Measurements from ENCODE around the gene C14orf39. TPM values are rescaled to one million over a fixed set of nuclear protein-coding genes. Genes with fewer than 3 reads are reported as not detected.
"Not testable (repeated sequence)": the region's sequence is repeated elsewhere in the genome, so short reads cannot be mapped to it uniquely, and the experiment has no call there.

The C14orf39 gene
- total RNA-seq, 2 experiments from 2014 or later = not detected

DNA sequence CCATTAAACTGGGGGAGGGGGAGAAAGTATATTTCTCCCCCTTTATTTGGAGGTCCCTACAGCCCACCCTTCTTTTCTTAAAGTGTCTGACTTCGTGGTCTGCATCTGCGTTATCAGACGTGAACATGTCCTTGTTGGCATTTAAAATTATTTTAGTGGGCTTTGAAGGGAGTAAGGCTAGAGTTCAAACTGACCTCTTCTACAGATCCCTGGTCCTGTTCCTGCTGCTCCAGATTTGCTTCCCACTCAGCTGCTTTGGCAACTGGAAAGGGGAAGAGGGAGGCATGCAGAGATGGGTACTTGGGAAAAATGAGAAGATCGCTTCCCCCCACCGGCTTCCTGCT is 22.5 kb upstream of the C14orf39 start:
- H3K36me3 Mint-ChIP-seq = peaks cover 1% of the 10 kb centered on the region
- no peak for DNase-seq
- ATAC-seq = no peak
- H3K9me3 Mint-ChIP-seq (ENCODE audit: low read depth) = no peaks in the 10 kb centered on the region
- CTCF ChIA-PET = no interaction called here
- peaks cover 90% of the 10 kb centered on the region for H3K27me3 Mint-ChIP-seq
- peaks cover 4% of the 10 kb centered on the region for H3K4me1 Mint-ChIP-seq
- H3K4me3 Mint-ChIP-seq = no peak overlapping the region
- H3K27ac Mint-ChIP-seq = no peak overlapping the region

DNA sequence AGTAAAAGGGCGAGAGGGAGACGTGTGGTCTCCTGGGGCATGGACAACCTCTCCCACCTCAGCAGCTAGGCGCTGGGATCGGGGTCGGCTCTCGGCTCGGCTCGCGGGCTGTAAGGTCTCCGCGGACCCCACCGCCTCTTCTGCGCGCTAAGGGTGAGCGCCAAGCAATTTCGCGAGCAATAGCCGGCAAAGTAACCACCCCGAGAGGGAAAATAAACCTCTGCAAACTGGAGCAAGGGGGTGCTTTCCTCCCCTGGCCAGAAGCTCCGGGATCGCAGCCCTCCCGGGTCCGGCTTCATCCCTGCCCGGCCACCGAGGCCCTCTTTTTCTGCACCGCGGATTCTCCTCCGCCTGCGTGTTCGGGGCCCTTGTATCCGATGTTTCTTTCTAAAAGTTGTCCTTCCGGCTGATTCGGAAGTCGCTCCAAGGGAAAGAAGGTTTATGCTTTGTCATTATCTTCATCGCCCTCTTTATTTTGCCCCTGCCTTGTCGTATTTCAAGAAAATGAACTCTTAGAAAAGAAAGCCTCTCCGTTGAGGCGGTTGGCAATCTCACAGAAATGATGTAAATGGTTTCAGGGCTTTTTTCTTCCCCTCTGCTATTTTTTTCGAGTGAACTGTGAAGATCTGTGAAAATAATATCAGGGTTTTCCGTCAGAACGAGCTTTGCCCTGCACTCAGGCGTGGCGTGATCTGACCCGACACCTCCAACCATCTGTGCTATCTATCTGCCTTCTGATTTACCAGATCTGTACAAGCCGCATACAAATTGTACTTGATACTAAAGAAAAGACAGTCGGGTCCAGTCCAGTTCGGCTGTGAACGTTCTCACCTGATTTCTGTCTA is 21.3 kb upstream of the C14orf39 start:
- Mint-ChIP-seq H3K36me3 (peaks cover 1% of the 10 kb centered on the region), H3K4me1 (peaks cover 4% of the 10 kb centered on the region), H3K27me3 (peaks cover 92% of the 10 kb centered on the region), H3K27ac (peak overlapping the region; percentile 36), H3K4me3 (no peak overlapping the region), H3K9me3 (ENCODE audit: low read depth) (no peaks in the 10 kb centered on the region)
- no peak for ATAC-seq
- CTCF ChIA-PET = interaction anchor here (1.5 kb wide), 1 partner anchor 12 kb away, joined by 5 read pairs; no protein-coding TSS in a partner anchor
- no peak for DNase-seq

DNA sequence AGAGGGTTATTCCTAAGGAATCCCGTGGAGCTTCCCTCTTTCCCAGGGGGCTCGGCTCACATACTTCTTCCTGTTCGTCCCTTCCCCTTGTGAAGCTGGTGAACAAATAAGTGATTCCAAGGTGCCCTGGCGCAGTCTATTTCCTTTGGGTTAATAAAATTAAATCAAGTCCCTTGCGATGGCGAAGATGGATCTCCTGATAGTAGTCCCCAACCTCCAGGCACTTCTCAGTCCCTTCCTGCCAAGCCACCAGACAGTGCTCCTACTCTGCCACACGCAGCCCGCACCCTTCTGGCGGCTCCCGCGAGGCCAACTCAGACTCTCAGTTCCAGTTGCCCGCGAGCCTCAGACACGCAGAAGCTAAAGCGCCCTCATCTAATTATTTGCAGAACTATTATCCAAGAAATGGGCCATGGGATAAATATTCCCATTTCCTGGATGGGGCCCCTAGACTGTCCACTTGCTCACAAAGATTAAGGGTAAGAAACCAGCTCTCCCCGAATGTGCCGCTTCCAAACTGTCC is 20.7 kb upstream of the C14orf39 start:
- DNase-seq (no peak), ATAC-seq (no peak)
- H3K27me3 Mint-ChIP-seq = peaks cover 88% of the 10 kb centered on the region
- H3K4me3 Mint-ChIP-seq = no peak overlapping the region
- CTCF ChIA-PET = interaction anchor here (1.3 to 1.5 kb wide), 2 partner anchors 11 to 16 kb away, joined by 5 read pairs; no protein-coding TSS in a partner anchor
- H3K27ac Mint-ChIP-seq = no peak overlapping the region
- H3K4me1 Mint-ChIP-seq = peaks cover 4% of the 10 kb centered on the region
- H3K36me3 Mint-ChIP-seq = peaks cover 1% of the 10 kb centered on the region
- H3K9me3 Mint-ChIP-seq (ENCODE audit: low read depth) = no peaks in the 10 kb centered on the region

DNA sequence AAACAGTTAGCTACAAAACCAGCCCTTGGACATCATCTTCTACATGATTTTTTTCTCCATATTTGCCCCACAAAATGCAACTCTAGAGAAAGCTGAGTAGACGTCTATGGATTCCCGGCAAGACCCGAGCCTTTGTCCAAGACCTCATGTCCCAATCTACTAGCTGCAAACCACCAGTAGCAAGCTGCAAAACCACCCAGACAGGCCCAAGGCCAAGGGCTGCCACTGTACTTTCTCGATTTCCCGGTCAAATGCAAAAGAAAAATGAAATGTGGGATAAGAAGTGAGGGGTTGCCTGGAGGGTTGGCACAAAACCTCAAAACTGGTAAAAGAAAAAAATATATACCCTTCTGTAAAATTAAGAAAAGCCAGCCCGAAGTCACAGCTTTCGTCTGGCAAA is 20.1 kb upstream of the C14orf39 start:
- Mint-ChIP-seq H3K4me3 (no peak overlapping the region), H3K27me3 (peaks cover 83% of the 10 kb centered on the region), H3K9me3 (ENCODE audit: low read depth) (no peaks in the 10 kb centered on the region), H3K36me3 (peaks cover 1% of the 10 kb centered on the region), H3K4me1 (peaks cover 3% of the 10 kb centered on the region), H3K27ac (no peak overlapping the region)
- DNase-seq (no peak), ATAC-seq (no peak)
- CTCF ChIA-PET = interaction anchor here (1.3 to 1.5 kb wide), 2 partner anchors 10 to 17 kb away, joined by 5 read pairs; no protein-coding TSS in a partner anchor

DNA sequence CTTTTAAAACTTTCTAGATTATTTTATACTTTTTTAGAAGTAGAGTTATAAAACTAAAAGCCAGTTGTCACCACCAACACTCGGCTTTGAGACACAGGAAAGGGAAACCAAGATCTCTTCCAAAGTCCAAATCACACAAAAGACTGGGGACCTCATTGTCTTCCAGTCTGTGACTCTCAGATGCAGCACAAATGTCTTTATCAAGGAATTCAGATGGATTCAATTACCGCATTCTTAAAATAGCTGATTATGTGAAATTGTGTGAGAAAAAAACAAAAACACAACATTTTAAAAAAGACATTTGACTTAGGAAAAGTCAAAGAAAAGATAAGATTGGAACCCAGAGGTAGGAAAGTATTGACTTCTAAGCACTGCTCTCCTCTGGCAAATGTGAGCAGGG is 19.6 kb upstream of the C14orf39 start:
- no peak overlapping the region for H3K4me3 Mint-ChIP-seq
- no peak overlapping the region for H3K27ac Mint-ChIP-seq
- H3K9me3 Mint-ChIP-seq (ENCODE audit: low read depth) = no peaks in the 10 kb centered on the region
- peaks cover 3% of the 10 kb centered on the region for H3K4me1 Mint-ChIP-seq
- DNase-seq = no peak
- H3K36me3 Mint-ChIP-seq = peaks cover 1% of the 10 kb centered on the region
- no peak for ATAC-seq
- CTCF ChIA-PET = interaction anchor here (1.3 kb wide), 1 partner anchor 17 kb away, joined by 5 read pairs; no protein-coding TSS in a partner anchor
- peaks cover 78% of the 10 kb centered on the region for H3K27me3 Mint-ChIP-seq

DNA sequence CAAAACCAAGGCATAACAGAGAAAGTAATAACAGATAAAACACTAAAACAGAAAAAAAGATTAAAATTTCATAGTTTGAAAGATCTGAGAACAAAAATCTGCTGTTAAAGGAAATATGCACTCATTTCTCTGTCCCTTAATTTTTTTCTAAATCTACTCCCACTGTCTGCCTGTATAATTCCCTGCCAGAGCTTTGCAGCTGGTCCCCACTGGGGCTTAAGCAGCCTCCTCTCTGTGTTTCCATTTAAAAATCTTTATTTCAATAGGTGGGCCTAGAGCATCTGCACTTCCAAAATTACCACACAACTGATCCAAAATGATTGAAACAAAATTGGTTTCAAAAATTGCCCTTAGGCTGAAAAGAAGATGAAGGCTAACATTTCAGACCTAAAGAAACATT is 16.7 kb upstream of the C14orf39 start:
- Mint-ChIP-seq H3K36me3 (no peaks in the 10 kb centered on the region), H3K4me3 (no peak overlapping the region), H3K27me3 (peaks cover 50% of the 10 kb centered on the region), H3K4me1 (no peaks in the 10 kb centered on the region), H3K27ac (no peak overlapping the region), H3K9me3 (ENCODE audit: low read depth) (no peaks in the 10 kb centered on the region)
- CTCF ChIA-PET = no interaction called here
- no peak for ATAC-seq
- no peak for DNase-seq

DNA sequence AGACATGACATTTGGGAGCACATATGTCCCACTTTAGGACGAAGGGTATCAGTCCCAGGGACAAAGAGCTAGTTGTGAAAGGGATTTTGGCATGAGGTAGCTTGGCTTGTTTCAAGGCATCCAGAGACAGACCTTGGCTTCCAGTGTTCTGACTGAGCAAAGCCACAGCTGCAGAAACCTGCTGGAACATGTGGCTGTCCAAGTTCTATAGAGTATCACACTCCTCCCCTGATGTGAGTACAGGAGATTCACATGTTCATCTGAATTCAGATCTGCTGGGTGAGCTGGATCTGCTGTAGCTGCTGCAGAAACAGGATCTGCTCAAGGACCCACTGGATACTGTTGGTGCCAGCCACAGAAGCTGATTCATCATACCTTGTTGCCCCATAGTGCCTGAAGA is 10.1 kb upstream of the C14orf39 start:
- H3K36me3 Mint-ChIP-seq = no peaks in the 10 kb centered on the region
- no peak for ATAC-seq

DNA sequence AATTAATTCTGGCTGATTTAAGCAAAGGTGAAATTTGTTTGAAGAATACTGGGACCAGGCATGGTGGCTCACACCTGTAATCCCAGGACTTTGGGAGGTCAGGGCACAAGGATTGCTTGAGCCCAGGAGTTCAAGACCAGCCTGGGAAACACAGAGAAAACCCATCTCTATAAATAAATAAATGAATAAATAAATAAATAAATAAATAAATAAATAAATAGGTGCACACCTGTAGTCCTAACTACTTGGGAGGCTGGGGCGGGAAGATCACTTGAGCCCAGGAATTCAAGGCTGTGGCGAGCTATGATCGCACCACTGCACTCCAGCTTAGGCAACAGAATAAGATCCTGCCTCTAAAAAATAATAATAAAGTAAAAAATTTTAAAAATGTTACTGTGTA is 4.4 kb upstream of the C14orf39 start:
- DNase-seq (no peak), ATAC-seq (no peak)
- H3K9me3 Mint-ChIP-seq (ENCODE audit: low read depth) = no peaks in the 10 kb centered on the region
- no peak overlapping the region for H3K27ac Mint-ChIP-seq
- peaks cover 5% of the 10 kb centered on the region for H3K4me1 Mint-ChIP-seq
- CTCF ChIA-PET = no interaction called here
- no peak overlapping the region for H3K4me3 Mint-ChIP-seq
- H3K27me3 Mint-ChIP-seq = peaks cover 16% of the 10 kb centered on the region
- no peaks in the 10 kb centered on the region for H3K36me3 Mint-ChIP-seq

More for the DNA sequence above, 10.1 kb upstream of the C14orf39 start:
- CTCF ChIA-PET = interaction anchor here (2.1 kb wide), 1 partner anchor 11 kb away, joined by 5 read pairs; no protein-coding TSS in a partner anchor
- H3K27me3 Mint-ChIP-seq = peaks cover 5% of the 10 kb centered on the region
- no peaks in the 10 kb centered on the region for H3K4me1 Mint-ChIP-seq
- DNase-seq = no peak
- H3K27ac Mint-ChIP-seq = no peak overlapping the region
- H3K4me3 Mint-ChIP-seq = no peak overlapping the region
- no peaks in the 10 kb centered on the region for H3K9me3 Mint-ChIP-seq (ENCODE audit: low read depth)

DNA sequence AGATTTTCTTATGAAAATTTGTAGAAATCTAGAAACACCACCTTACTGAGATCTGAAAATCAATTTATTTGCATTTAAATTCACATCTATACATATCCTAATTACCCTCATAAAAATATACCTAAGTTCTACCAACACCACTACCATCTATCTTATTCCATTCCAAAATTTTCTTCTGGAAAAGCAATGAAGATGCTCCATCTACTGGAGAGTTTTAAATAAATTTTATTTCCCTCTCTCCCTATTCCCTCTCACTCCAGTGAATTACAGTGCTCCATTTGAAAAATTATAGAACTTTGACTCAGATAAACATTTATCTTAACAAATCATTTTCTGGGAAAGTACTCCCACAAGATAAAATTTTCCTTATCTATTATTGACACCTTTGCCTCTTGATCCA is 2.3 kb upstream of the C14orf39 start:
- H3K36me3 Mint-ChIP-seq = no peaks in the 10 kb centered on the region
- H3K27me3 Mint-ChIP-seq = peaks cover 30% of the 10 kb centered on the region
- H3K4me1 Mint-ChIP-seq = peaks cover 5% of the 10 kb centered on the region
- H3K9me3 Mint-ChIP-seq (ENCODE audit: low read depth) = no peaks in the 10 kb centered on the region
- no peak overlapping the region for H3K27ac Mint-ChIP-seq
- no peak overlapping the region for H3K4me3 Mint-ChIP-seq
- ATAC-seq (no peak), DNase-seq (no peak)
- CTCF ChIA-PET = no interaction called here

DNA sequence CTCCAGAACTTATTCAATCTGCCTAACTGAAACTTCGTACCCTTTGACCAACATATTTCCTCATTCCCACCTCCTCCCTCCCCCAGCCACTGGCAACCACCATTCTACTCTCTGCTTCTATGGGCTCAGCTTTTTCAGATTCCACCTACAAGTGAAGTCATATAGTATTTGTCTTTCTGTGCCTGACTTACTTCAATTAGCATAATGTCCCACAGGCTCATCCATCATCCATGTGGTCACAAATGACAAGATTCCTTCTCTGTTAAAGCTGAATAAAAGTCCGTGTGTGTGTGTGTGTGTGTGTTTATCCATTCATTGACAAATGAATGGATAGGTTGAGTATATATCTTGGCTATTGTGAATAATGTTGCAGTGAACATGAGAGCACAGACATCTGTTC is 1.3 kb upstream of the C14orf39 start:
- H3K27ac Mint-ChIP-seq = no peak overlapping the region
- H3K9me3 Mint-ChIP-seq (ENCODE audit: low read depth) = no peaks in the 10 kb centered on the region
- H3K4me1 Mint-ChIP-seq = peaks cover 5% of the 10 kb centered on the region
- peaks cover 30% of the 10 kb centered on the region for H3K27me3 Mint-ChIP-seq
- ATAC-seq (no peak), DNase-seq (no peak)
- H3K4me3 Mint-ChIP-seq = no peak overlapping the region
- H3K36me3 Mint-ChIP-seq = no peaks in the 10 kb centered on the region
- CTCF ChIA-PET = no interaction called here

DNA sequence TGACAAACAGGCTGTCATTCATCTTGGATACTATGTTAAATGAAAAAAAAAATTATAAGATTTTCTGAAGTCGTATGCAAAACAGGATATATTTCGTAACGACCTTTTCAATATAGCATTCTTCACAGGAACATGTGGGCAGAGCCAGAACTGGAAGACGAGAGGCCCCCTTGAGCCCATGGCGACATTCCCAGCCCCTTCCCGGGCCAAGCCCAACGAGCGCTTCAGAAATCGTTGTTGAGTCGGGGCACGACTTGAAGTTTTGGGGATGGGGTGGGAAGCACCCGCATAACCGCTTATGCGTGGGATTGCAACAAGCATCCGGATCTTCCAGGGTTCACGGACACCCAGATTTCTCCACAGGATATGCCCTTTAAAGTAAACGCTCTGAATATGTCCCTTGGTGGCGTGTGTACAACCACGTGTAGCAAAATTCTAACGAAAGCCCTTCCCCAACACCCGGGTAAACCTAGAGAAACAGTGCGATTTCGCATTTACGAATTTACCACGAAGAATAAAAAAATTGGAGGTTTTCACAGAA is 736 bp downstream of the C14orf39 start:
- no peak overlapping the region for H3K27ac Mint-ChIP-seq
- no peak for ATAC-seq
- peaks cover 23% of the 10 kb centered on the region for H3K27me3 Mint-ChIP-seq
- DNase-seq = no peak
- H3K36me3 Mint-ChIP-seq = no peaks in the 10 kb centered on the region
- CTCF ChIA-PET = no interaction called here
- H3K9me3 Mint-ChIP-seq (ENCODE audit: low read depth) = peaks cover 3% of the 10 kb centered on the region
- H3K4me3 Mint-ChIP-seq = no peak overlapping the region
- peaks cover 5% of the 10 kb centered on the region for H3K4me1 Mint-ChIP-seq

DNA sequence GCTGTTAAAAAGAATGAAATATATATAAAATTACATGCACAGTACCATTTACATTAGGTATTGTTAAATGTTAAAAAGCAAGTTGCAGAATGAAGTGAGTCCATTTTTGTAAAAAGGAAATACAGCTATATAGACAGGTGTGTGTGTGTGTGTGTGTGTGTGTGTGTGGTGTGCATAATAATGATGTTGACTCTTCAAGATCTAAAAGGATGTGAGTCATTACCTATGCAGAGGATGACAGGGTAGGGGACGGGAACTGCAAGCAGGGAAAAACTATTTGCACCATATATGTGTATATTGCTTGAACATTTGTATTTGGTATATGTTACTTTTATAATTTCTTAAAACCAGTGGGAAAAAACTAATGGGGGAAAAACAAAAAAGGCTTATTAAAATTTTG is 3.1 kb downstream of the C14orf39 start:
- DNase-seq = no peak
- no peak overlapping the region for H3K27ac Mint-ChIP-seq
- no peaks in the 10 kb centered on the region for H3K36me3 Mint-ChIP-seq
- peaks cover 3% of the 10 kb centered on the region for H3K9me3 Mint-ChIP-seq (ENCODE audit: low read depth)
- CTCF ChIA-PET = no interaction called here
- H3K4me3 Mint-ChIP-seq = no peak overlapping the region
- ATAC-seq = no peak
- peaks cover 23% of the 10 kb centered on the region for H3K27me3 Mint-ChIP-seq
- peaks cover 5% of the 10 kb centered on the region for H3K4me1 Mint-ChIP-seq

DNA sequence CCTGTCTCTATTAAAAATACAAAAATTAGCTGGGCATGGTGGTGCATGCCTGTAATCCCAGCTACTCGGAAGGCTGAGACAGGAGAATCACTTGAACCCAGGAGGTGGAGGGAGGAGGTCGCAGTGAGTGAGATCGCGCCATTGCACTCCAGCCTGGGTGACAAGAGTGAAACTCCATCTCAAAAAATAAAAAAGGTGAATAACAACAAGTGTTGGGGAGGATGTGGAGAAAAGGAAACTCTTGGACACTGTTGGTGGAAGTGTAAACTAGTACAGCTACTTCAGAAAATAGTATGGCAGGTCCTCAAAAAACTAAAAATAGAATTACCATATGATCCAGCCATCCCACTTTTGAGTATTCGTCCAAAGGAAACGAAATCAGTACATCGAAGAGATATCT is 5.6 kb downstream of the C14orf39 start:
- CTCF ChIA-PET, DNase-seq: not testable (repeated sequence)

DNA sequence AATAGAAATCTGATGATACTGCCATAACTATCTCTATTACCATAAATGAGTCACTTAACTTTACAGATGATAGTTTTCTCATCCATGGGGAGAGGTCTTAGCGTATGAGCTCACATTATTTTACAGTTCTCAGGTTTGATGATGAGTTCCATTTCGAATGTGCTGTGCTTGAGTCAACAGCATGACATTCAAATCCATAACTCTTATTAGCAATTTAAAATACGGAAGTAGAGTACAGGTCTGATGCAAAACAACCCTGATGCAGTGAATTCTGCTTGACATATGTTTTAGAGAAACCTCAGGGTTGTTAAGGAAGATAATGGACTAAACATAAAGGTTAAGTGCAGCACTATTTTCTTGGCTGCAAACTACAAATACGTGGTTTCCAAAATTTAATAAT is 30.0 kb downstream of the C14orf39 start:
- H3K4me1 Mint-ChIP-seq = no peaks in the 10 kb centered on the region
- CTCF ChIA-PET = interaction anchor here (1.1 kb wide), 1 partner anchor 8 kb away, joined by 3 read pairs; no protein-coding TSS in a partner anchor
- no peaks in the 10 kb centered on the region for H3K9me3 Mint-ChIP-seq (ENCODE audit: low read depth)
- H3K27me3 Mint-ChIP-seq = peaks cover 6% of the 10 kb centered on the region
- no peak overlapping the region for H3K27ac Mint-ChIP-seq
- no peak for DNase-seq
- H3K36me3 Mint-ChIP-seq = no peaks in the 10 kb centered on the region
- ATAC-seq = no peak
- no peak overlapping the region for H3K4me3 Mint-ChIP-seq

More for the DNA sequence above, 5.6 kb downstream of the C14orf39 start:
- not testable (repeated sequence) for H3K4me1 Mint-ChIP-seq; H3K9me3 Mint-ChIP-seq (ENCODE audit: low read depth); H3K36me3 Mint-ChIP-seq; ATAC-seq; H3K4me3 Mint-ChIP-seq; H3K27ac Mint-ChIP-seq
- peaks cover 13% of the 10 kb centered on the region for H3K27me3 Mint-ChIP-seq

Data from activated CD8-positive, alpha-beta memory T cell treated with anti-CD3 and anti-CD28 coated beads, Interleukin-2, amount 10 ng/mL, durations not matched to agents 7 days and 5 days (primary cell).